Measurements from ENCODE around the gene MTMR10. TPM values are rescaled to one million over a fixed set of nuclear protein-coding genes. Genes with fewer than 3 reads are reported as not detected.

Gene MTMR10
- total and polyA plus RNA-seq, 2 of the 4 experiments (the other 2 are of a cell fraction) = 11.2 to 13.8 TPM

DNA sequence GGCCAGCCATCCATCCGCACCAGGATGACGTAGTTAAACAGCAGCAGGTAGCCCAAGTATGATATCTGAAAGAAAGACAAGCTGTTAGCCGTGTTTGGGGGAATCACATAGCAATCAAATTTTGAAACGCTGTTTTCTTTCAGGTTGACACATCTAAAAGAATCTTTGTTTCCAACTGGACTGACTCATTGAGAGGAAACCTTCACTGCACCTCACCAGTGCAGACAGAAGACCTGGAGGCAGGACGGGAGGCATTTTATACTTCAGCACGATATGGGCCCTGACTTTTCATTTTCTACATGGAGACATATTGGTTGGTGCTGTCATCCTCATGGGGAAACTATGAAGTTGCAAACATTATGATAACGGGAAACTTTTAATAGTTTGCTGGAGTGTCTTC lies 44.2 kb upstream of the MTMR10 start:
- Histone ChIP-seq H3K4me3 (ENCODE audit: insufficient read depth, low read depth, low read length) (no peak overlapping the region), H3K14ac (replicated peaks; ENCODE audit: low read depth, low read length) (no peak overlapping the region), H3K9me3 (ENCODE audit: control insufficient read depth, insufficient read depth, low read length) (0 out of 2 replicates have a peak, but pooled peaks cover 1% of the 10 kb centered on the region), H4K20me1 (ENCODE audit: insufficient read depth, low read length) (no peaks in the 10 kb centered on the region), H2BK5ac (ENCODE audit: low read depth, low read length, poor library complexity, severe bottlenecking) (no peak overlapping the region), H3K9me1 (ENCODE audit: insufficient read depth, low read length) (peaks cover 7% of the 10 kb centered on the region; the same call in 1 of the 2 replicates), H2AFZ (replicated peaks; ENCODE audit: low read length, poor library complexity) (no peak overlapping the region), H3K79me1 (ENCODE audit: low read depth in 1 of 2, low read length in 2 of 2) (no peaks in the 10 kb centered on the region), H4K91ac (ENCODE audit: insufficient read depth, low read depth, low read length) (no peak overlapping the region), H4K5ac (ENCODE audit: low read depth, low read length) (no peak overlapping the region), H3K4ac (ENCODE audit: low read depth, low read length) (no peak overlapping the region), H3K23ac (ENCODE audit: low read depth, low read length) (no peak overlapping the region), H3K9ac (ENCODE audit: low read depth, low read length) (no peak overlapping the region), H2BK15ac (ENCODE audit: low read depth, low read length) (no peak overlapping the region), H2BK20ac (ENCODE audit: low read depth, low read length) (no peak overlapping the region), H3K27ac (ENCODE audit: insufficient read depth, low read length) (no peak overlapping the region), H2AK5ac (ENCODE audit: low read depth, low read length) (no peak overlapping the region), H3K18ac (ENCODE audit: low read depth, low read length) (no peak overlapping the region), H3K27me3 (ENCODE audit: control insufficient read depth, insufficient read depth, low read length) (no peaks in the 10 kb centered on the region), H3K56ac (ENCODE audit: extremely low read depth, insufficient read depth, low read length) (no peak overlapping the region), H3K4me1 (ENCODE audit: control insufficient read depth, insufficient read depth, low read length) (peaks cover 15% of the 10 kb centered on the region), H3K36me3 (ENCODE audit: control insufficient read depth, insufficient read depth, low read length) (no peaks in the 10 kb centered on the region), H4K8ac (ENCODE audit: low read depth in 2 of 2, low read length in 2 of 2) (no peak overlapping the region), H3K4me2 (ENCODE audit: low read depth, low read length) (no peak overlapping the region), H2AK9ac (replicated peaks; ENCODE audit: low read depth, low read length, poor library complexity) (peak overlapping the region; percentile 11), H2BK120ac (ENCODE audit: low read depth, low read length) (no peak overlapping the region)
- in situ Hi-C loops (cut with MboI; ENCODE audit: low sequenced_read_pairs) = no loop called here
- no peak for DNase-seq
- intact Hi-C loops (cut with micrococcal nuclease) = loop anchor here (5.0 kb wide), 1 partner anchor 43 kb away; the partner anchor contains the start of gene MTMR10
- TF ChIP-seq, protein P1, sequence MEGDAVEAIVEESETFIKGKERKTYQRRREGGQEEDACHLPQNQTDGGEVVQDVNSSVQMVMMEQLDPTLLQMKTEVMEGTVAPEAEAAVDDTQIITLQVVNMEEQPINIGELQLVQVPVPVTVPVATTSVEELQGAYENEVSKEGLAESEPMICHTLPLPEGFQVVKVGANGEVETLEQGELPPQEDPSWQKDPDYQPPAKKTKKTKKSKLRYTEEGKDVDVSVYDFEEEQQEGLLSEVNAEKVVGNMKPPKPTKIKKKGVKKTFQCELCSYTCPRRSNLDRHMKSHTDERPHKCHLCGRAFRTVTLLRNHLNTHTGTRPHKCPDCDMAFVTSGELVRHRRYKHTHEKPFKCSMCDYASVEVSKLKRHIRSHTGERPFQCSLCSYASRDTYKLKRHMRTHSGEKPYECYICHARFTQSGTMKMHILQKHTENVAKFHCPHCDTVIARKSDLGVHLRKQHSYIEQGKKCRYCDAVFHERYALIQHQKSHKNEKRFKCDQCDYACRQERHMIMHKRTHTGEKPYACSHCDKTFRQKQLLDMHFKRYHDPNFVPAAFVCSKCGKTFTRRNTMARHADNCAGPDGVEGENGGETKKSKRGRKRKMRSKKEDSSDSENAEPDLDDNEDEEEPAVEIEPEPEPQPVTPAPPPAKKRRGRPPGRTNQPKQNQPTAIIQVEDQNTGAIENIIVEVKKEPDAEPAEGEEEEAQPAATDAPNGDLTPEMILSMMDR (conservative IDR thresholded peaks at IDR 0.05; ENCODE audit: low read depth, low read length) = no peak
- TF ChIP-seq CEBPB (IDR thresholded peaks at IDR 0.05; ENCODE audit: low read depth, low read length) (no peak), MAFK (IDR thresholded peaks at IDR 0.05; ENCODE audit: low read depth, low read length) (no peak), NFE2L2 (IDR thresholded peaks at IDR 0.05; ENCODE audit: low read depth, low read length) (no peak), CHD1 (IDR thresholded peaks at IDR 0.05; ENCODE audit: low read depth, low read length) (no peak), RCOR1 (IDR thresholded peaks at IDR 0.05; ENCODE audit: insufficient replicate concordance, low read length) (no peak), RFX5 (IDR thresholded peaks at IDR 0.05; ENCODE audit: low read depth, low read length) (no peak), POLR2A (IDR thresholded peaks at IDR 0.05; ENCODE audit: low read depth, low read length) (no peak), SMC3 (IDR thresholded peaks at IDR 0.05; ENCODE audit: low read depth, low read length) (no peak), USF2 (IDR thresholded peaks at IDR 0.05; ENCODE audit: low read depth, low read length) (no peak)
- ChIA-PET POLR2A (ENCODE audit: unreplicated experiment) (no interaction called here), CTCF (interaction anchor here (1.1 kb wide), 1 partner anchor 12 kb away, joined by 3 read pairs; no protein-coding TSS in a partner anchor)
- 100% methylated on average over 1 of the region's 7 CpGs; no CpG with 5 or more reads in 1 of the 2 experiments for WGBS, 2 experiments (ENCODE audit: extremely low coverage in 2 of 2, insufficient read length in 1 of 2)
- dilution Hi-C loops (cut with HindIII; ENCODE audit: low sequenced_read_pairs, unreplicated experiment) = no loop called here
- ATAC-seq (ENCODE audit: low read depth) = no peak
- no TSS peak for BruUV-seq (replicated peaks)
